ENCODE data around the gene CDK4.

The CDK4 gene

DNA sequence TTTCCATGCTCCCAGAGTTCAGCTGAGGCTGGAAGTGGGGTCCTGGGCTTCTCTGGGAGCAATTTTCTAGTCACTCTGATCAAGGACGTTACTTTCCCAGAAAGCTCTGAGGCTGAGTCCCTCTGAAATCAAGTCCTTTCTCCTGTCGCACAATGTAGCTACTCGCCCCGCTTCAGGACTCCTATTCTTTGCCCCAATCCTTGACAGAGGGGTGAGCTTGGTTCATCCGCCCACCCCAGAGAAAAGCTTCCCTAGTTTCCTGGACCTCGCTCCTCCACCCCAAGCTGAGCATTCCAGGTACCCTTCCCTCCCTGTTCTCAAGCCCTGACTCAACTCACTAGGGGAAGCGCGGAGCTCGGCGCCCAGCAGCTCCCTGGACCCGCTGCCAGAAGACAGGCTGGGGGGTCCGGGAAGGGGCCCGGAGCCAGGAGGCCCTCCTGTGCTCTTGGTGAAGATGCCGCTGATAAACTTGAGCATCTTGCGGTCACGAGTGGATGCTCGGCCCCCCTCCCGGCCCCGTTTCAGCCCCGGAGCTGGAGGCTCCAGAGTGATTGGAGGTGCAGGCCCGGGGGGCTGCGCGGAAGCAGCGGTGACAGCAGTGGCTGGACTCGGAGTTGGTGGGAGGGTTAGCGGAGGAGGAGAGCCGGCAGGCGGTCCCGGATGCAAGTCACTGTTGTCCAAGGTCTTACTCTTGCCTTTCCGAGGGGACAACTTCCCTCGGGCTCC, 15.2 kb downstream of the CDK4 start:
- DNase-seq, result no peak

DNA sequence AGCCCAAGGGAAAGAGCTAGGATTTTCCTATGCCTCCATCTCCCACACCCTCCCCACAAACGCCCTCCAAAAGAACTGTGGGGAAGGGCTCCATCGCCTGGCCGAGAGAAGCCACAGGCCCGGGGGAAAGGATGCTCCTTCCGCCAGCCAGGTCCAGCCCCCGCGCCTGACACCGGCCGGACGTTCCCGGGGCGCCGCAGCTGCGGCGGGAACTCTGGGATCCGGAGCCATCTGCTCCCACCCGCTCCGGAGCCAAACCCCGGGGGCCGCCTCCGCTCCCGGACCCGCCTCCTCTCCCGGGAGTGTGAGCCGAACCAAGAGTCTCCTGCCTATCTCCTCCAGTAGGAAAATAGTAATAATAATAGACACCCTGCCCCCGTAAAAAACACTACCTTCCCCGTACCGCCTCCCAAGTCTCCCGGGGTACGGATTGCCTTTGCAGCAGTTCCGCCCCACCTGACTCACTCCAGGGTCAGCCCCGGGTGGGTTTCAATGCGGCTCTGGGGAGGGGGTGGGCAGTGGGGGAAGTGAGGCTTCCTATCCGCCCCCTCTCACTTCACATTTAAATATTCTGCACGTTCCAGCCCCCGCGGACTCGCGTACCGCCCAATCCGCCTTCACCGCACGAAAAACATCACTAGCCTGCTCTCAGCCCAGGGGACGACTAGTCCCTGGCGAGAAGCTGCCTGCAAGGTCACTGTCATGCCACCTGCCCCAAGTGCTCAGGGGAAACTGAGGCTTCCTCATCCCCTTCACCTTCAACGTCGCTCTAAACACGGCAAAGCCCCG, 16.0 kb downstream of the CDK4 start:
- DNase-seq, result no peak

DNA sequence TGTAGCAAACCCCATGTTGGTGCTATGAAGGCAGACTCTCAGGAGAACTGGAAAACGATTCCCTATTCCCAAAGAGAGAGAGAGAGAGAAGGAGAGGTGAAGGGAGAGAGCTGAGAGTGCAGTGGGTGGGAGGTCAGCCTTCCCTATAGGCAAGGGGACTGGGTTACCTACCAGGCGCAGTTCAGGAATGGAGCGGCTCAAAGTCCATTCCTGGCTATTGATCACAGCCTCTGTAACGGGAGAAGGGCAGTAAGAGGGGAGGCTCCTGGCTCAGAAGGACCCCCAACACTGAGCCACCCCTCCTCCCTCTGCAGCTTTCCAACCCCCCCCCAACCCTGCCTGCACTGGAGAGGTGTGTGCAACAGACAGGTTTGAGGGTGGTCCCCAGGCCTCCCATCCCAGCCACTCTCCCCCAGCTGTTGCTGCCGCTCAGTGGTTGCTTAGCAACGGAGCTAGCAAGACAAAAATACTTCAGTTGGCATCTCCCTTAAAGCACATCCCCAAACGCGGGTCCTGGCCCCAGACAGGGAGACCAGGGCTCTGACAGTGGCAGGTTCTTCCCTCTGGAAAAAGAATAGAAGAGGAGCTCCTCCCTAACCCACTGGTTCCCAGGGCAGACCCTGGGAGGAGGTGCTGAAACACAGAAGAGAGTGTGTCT, 16.8 kb downstream of the CDK4 start:
- no peak for DNase-seq

DNA sequence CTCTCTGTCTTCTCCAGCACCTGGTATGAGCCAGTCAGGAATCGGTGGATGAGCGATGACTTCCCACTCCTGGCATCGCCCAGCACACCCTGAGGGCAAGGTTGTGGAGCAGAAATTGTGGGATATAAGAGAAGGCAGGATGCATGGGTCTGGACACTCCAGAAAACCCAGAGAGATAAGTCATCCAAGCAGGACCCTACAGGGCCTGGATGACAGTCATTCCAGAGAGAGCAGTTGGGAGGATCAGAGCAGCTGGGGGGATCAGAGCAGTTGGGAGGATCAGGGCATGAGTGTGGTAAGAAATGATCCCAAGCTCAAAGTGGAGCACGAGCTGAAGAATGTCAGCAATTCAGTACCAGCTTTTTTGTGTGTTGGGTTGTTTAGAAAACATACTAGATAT, 17.5 kb downstream of the CDK4 start:
- DNase-seq, result no peak

DNA sequence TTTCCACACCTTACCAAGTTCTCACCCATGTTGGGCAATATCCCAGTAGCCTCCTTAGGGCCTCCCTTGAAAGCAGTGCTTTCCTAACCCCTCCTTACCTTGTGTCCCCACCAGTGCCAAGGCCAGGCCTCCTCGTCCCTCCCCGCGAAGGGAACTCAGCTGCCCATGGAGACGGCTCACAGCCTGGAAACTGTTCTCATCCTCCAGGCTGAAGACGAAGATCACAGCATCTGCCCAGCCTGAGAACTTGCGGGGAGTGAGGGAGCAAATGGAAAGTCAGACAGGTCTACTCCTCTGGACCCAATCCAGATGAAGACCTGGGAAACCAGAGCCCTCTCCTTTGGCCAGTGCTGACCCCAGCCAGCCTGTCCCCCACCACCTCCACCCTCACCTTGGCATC, 18.2 kb downstream of the CDK4 start:
- DNase-seq, result no peak

DNA sequence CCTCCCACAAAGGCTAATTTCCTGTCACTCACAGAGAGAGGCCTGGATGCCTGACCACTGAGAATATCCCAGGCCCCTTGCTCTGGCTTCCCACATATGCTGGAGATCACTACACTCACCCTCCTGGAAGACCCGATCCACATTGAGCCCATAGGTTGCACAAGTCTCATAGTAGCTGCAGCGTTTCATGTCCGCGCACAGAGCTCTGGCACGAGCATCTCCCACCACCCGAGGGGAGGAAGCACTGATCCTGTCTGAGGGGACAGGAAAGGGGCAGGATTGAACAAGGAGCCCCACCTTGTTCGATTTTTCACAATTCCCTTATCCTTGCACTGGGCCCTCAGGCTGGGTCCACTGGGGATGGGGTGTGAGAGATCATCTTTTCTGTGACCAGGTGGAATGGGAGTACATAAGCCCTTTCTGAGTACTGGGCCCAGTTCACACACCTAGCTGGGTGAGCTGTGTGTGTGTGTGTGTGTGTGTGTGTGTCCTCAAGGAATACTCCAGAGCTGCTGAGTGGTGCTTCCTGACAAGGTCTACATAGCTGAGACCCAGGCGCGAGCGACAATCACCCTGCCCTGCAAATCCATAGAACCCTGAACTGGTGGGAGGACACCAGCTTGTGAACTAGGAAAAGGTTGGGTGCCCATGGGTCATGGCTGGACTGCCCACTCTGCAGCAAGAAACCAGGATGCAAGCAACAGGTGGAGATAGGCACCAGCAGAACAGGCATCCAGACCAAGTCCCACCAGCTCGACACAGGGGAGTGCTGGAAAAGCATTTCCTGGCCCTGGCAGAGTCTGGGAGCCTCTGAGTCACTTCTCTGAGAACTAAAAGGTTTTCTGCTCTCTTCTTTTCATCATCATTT, 19.1 kb downstream of the CDK4 start:
- DNase-seq, result no peak

DNA sequence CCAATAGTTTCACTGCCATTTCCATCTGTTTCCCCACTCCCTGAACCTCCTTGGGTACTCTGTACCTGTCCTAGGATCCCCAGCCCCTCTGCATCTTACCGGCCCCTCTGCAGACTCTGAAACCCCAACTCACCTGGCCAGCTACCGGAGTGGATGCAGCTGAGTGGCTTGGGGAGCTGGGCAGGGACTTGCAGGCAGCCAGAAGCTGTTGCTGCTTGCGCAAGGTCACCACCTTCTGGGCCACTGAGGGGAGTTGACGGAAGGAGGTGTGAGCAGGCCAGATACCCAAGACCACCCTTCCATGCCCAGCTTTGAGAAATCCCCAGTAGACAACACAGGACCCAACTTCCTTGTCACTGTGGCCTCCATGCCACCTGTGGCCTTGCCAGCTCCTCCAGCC, 19.8 kb downstream of the CDK4 start:
- no peak for DNase-seq

DNA sequence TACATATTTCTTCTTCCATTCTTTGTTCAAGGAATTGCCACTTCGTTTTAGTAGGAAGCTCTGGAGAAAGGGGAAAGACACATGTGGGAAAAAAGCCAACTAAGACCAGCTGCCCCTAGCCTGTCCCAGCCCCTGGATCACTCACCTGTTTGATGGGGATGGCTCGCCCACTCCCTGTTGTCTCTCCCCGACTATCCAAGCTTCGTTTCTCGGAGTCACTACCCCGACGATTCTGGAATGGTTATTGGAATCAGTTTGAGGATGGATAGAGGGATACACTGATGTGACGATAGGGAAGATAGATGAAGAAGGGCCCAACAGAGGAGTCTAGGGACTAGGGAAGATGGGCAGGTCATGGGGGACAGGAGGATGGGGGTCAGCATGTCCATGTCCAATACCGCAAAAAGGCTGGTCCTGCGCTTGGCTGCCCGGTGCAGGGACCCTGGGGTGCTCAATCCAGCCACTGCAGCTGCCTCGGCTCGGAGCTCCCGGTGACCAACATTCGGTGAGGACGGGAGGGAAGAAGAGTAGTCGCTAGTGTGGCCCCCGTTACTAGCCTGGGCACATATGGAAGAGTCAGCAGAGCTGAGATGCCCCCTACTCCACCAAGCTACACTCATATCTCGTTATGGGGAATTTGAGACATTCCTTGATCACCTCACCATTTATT, 20.6 kb downstream of the CDK4 start:
- DNase-seq, result no peak

DNA sequence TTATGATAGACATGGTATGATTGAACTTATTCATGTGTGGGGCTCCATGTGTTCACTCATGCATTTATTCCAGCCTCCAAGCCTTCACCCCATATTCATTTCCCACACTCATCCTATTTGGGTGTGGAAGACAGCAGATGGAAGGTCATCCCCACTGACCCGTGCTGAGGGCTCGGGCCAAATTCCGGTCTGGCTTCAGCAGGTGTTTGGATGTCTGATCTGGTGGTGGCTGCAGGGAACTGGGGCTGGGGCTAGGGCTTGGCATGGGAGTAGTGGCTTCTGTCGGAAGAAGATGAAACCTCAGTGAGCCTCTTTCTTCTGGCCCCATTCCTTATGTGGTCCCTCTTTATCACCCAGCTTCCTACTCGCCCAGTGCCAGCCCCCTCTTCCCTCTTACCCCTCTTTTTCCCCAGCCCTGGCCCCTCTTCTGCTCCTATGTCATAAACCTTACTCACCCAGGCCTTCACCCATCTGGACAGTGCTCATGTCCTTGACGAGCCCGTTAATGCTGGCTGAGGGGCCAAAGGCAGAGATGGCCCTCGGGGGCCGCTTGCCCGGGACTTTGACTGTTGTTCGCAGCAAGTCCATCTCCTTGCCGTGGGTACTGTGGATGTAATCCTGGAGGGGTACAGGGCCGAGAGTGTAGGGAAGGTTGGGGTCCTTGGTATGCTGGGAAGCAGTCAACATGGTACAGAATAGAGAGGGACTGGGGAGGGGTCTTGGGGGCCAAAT, 21.6 kb downstream of the CDK4 start:
- no peak for DNase-seq

DNA sequence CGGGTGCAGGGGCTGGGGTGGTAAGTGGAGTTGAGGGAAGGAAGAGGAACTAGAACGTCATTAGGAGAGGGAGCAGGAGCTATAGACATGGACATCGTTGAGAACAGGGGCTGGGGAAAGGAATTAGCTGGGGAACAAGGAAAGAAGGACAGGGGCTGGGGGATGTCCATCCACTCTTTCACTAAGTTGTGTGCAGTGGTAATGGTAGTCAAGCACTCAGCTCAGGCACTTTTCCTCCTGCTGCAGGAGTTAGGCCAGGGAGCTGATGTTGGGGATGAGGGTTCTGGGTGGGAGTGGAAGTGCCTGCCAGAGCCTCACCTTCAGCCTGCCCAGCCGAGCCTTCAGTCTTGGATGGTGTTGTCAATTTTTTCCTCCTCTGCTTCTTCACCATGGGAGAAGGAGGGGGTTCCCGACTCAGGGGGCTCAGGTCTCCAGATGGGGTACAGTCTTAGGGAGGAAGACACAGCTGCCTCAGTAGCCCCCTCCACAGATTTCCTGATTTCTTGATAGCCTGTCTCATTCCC, 22.7 kb downstream of the CDK4 start:
- no peak for DNase-seq

DNA sequence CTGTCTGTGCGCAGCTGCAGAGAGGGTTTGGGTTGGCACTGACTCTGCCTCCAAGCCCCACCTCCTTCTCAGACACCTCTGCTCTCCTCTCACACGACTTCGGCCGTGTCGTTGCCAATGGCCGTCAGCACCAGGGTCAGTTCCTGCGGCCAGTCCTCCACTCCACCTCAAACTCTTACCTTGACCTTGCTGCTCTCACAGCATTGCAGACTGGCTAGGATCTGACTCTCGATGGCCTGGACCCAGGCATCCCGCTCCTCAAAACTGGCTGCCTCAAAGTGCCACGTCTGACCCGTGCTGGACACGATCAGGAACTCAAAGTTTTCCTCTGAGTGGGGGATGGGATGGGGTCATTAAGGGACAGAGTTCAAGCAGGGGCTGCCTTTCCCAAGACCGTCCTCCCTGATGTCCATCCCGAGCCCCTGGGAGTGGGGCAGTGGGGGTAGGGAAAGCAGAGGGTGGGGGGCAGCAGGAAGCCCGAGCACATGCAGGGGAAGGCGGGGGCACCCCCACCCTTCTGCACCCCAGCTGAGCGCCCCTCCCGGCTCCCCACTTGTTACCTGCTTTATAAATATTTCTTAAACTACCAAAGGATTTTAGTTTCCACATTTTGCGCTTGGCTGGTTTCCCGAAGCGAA, 24.2 kb downstream of the CDK4 start:
- no peak for DNase-seq

DNA sequence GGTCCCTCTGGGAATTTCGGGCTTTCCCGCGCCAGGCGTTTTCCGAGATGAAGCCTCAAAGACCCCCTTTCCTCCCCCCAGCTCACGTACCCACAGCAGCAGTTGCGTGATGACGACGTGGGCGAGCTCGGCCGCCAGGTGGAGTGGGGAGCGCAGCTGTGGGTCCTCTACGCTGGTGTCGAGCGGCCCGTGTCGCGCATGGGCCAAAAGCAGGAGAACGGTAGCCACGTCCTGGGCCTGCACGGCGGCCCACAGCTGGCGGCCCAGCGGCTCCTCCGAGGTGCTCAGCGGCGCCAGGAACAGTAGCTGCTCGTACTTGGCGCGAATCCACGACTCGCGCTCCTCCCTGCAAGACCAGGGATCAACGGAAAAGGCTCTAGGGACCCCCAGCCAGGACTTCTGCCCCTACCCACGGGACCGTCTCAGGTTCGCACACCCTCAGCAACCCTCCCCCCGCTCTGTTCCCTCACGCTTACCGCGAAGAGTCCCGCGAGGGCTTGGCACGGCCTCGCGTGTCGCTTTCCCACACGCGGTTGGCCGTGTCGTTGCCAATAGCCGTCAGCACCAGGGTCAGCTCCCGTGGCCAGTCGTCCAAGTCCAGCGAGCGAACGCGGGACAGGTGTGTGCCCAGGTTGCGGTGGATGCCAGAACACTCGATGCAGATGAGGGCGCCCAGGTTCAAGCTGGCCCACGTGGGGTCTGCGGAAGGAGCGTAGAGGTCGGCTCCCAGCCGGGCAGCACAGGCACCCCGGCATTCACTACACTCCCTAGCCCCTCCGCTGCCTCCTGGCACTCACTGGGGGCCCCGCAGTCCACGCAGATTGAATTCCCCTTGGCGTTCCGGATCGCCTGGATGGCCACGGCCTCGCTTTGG, 25.0 kb downstream of the CDK4 start:
- DNase-seq, result no peak

DNA sequence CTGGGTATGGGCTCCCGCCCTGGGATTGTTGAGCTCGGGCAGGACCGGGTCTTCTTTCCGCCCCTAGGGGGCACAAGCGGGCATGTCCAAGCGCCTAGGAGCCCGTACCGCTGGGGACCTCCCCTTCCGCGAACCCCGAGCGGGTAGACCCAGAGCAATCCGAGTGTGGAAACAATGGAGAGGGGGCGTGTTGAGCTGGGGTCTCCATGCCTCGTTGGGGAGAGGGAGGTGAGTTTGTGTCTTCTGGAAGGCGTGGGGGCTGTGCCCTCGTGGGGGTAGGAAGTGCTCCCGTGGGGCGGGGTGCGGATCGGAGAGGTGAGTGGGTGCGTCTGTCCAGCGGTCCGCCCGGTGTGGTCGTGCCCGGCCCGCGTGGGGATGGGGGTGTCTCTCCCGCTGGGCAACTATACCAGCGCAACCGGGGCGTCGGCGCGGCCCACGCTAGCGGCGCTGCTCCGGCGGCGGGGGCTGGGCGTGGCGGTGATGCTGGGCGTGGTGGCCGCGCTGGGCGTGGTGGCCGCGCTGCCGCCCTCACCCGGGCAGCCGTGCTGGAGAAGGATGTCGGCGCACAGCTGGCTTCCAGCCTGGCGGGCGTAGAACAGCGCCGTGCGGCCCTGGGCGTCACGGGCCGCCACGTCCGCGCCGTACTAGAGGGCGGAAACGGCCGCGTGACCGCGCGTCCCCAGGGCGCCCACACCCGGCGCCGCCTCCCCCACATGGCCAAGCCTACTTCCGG, 25.8 kb downstream of the CDK4 start:
- no peak for DNase-seq

DNA sequence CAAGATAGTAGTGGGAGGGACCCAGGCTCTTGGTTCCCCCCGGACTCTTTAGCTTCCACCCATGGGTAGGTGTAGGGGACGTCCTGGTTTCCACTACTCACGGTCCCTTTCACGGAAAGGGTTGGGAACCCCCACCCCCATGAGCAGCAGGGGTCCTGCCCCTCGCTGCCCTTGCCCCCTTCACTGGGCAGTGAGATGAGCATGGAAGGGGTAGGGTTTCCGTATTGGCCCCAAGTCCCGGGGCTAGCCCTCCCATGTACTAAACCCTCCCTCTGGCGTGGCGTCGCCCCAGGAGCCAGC, 26.3 kb downstream of the CDK4 start:
- no peak for DNase-seq

DNA sequence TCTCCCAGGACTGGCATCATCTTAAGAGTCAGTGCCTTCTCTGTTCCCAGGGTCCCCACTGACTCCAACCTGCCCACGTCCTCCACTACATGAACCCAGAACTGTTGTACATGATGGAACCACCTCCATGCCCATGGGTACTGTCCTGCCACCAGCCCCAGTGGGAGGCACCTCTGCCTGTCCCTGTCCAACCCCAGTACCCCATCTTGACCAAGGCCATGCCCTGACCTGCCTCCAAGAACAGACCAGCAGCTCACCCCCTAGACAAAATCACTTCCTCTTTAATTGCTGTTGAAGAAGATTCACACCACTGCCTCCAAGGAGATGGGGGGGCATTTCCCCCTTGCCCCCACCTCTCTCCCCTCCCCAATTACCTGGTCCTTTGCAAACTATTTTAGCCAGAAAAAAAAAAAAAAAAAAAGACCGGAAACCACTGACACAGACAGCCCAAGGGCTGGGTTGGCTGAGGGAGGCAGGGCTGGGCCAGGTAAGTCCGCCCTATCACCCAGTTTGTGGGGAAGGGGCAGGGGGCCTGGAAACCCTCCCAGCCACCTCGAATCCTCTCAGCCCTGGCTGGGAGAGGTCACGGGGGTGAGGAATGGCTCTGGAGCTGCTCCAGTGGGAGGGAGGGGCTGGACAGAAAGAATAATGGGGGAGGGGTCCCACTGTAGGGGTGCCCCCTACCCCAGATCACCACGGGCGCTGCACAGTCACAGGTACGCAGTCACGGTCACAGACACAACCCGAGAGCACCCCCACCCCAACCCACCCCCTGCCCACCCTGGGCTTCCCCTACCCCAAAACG, 27.0 kb downstream of the CDK4 start:
- DNase-seq, result no peak

DNA sequence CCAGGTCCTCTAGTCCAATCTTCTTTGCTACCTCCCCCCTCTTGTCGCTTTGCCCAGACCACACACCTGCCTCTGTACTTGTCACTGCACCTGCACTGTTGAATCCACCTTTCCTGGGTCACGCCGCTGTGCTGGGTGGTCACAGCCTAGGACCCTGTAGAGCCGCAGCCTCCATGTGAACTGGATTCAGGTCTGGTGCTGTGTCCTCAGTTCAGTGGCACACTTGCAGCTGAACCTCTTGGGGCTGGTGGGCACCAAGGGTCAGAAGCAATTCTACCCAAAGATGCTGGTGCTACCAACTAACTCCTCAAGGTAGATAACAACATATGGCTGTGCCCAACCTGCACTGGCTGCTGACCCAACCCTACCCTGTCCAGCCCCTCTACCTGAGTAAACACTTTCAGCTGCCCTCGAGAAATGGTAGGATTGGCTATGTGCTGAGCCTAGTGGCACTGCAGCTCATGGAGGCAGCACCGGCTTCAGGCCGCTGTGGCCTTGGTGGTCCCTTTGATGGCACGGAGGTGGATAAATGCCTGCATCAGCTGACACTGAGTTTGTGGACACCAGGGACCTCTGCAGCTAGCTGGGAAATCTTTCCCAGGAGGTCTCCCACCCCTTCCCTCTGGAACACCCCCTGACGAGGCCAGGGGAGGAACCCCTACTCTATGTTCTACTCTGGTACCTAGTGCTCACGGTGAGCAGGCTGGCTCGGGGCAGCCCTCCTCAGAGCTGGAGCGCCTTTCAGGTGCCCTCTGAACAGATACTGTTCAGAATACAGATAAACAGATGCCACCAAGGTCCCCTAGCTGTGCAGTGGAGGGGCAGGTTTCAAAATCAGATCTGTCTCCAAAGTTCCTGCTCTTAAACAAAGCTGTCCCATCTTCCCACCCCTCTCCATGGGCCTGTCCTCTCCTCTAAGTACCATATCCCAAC, 27.8 kb downstream of the CDK4 start:
- DNase-seq, result no peak

DNA sequence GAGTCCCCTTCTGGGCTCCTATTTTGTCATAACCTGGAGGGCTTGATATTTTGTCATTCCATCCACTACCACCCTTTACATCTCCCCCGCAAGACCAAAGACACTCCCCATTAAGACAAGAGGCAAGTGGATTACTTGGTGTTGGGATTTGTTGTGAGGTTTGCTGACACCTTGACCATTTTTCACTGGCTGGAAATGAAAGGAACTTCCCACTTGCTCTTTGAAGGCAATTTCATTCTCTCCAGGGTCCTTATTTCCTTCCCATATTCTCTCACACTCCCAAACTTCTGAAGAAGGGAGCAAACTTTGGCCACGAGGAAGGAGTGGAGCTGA, 28.5 kb downstream of the CDK4 start:
- no peak for DNase-seq

Data from AML-193 (cell line).